ENCODE measurements around the gene PCOLCE2.

- TF ChIP-seq POLR2A (IDR thresholded peaks at IDR 0.05) (no peak), CTCF (IDR thresholded peaks at IDR 0.05) (no peak)
Measured at GRCh38 chr3:142913432-142913831, 24.5 kb upstream of the PCOLCE2 start.

Data from breast epithelium (tissue), 3 donors.